ENCODE data around the gene ROR1.

The ROR1 gene

GRCh38 chr1:64092851-64093371, 319.1 kb downstream of the ROR1 start:
- no peak overlapping the region for H3K9ac ChIP-seq
- H3K4me2 ChIP-seq (ENCODE audit: low read length) = no peak overlapping the region
- no peak for TF ChIP-seq CTCF (IDR thresholded peaks at IDR 0.05)
- H3K27me3 ChIP-seq (ENCODE audit: control insufficient read depth, insufficient read depth, low read length) = no peaks in the 10 kb centered on the region
- no peaks in the 10 kb centered on the region for H3K4me1 ChIP-seq
- no peak overlapping the region for H3K4me3 ChIP-seq (ENCODE audit: low read depth, low read length)
- H3K79me2 ChIP-seq = no peaks in the 10 kb centered on the region
- H3K36me3 ChIP-seq (ENCODE audit: control insufficient read depth, insufficient read depth, low read length) = no peaks in the 10 kb centered on the region
- no peaks in the 10 kb centered on the region for H3K9me3 ChIP-seq (ENCODE audit: control insufficient read depth, low read length)
- H3K27ac ChIP-seq = no peak overlapping the region
- no peak overlapping the region for H2AFZ ChIP-seq

- Histone ChIP-seq H3K9me3 (ENCODE audit: control insufficient read depth, low read length) (no peaks in the 10 kb centered on the region), H3K9ac (no peak overlapping the region), H3K27me3 (ENCODE audit: control insufficient read depth, insufficient read depth, low read length) (no peaks in the 10 kb centered on the region), H3K4me1 (no peaks in the 10 kb centered on the region), H3K27ac (no peak overlapping the region), H2AFZ (no peak overlapping the region), H3K4me2 (ENCODE audit: low read length) (no peak overlapping the region), H3K36me3 (ENCODE audit: control insufficient read depth, insufficient read depth, low read length) (no peaks in the 10 kb centered on the region), H3K4me3 (ENCODE audit: low read depth, low read length) (no peak overlapping the region), H3K79me2 (no peaks in the 10 kb centered on the region)
- no peak for TF ChIP-seq CTCF (IDR thresholded peaks at IDR 0.05)
Observed at GRCh38 chr1:64093941-64094340, 320.1 kb downstream of the ROR1 start.

GRCh38 chr1:64095832-64096231, 322.0 kb downstream of the ROR1 start:
- Histone ChIP-seq H3K27ac (no peak overlapping the region), H3K4me1 (peaks cover 3% of the 10 kb centered on the region), H2AFZ (no peak overlapping the region), H3K4me2 (ENCODE audit: low read length) (no peak overlapping the region), H3K27me3 (ENCODE audit: control insufficient read depth, insufficient read depth, low read length) (no peaks in the 10 kb centered on the region), H3K4me3 (ENCODE audit: low read depth, low read length) (no peak overlapping the region), H3K36me3 (ENCODE audit: control insufficient read depth, insufficient read depth, low read length) (no peaks in the 10 kb centered on the region), H3K79me2 (no peaks in the 10 kb centered on the region), H3K9me3 (ENCODE audit: control insufficient read depth, low read length) (no peaks in the 10 kb centered on the region), H3K9ac (no peak overlapping the region)
- no peak for TF ChIP-seq CTCF (IDR thresholded peaks at IDR 0.05)

- Histone ChIP-seq H2AFZ (no peak overlapping the region), H3K27me3 (ENCODE audit: control insufficient read depth, insufficient read depth, low read length) (no peaks in the 10 kb centered on the region), H3K9ac (no peak overlapping the region), H3K4me1 (peaks cover 3% of the 10 kb centered on the region), H3K9me3 (ENCODE audit: control insufficient read depth, low read length) (no peaks in the 10 kb centered on the region), H3K27ac (no peak overlapping the region), H3K79me2 (no peaks in the 10 kb centered on the region), H3K4me2 (ENCODE audit: low read length) (no peak overlapping the region), H3K36me3 (ENCODE audit: control insufficient read depth, insufficient read depth, low read length) (no peaks in the 10 kb centered on the region), H3K4me3 (ENCODE audit: low read depth, low read length) (no peak overlapping the region)
- TF ChIP-seq CTCF (IDR thresholded peaks at IDR 0.05) = no peak
Observed at GRCh38 chr1:64097859-64098258, 324.0 kb downstream of the ROR1 start.

- Histone ChIP-seq H3K4me2 (ENCODE audit: low read length) (no peak overlapping the region), H3K4me3 (ENCODE audit: low read depth, low read length) (no peak overlapping the region), H3K4me1 (peaks cover 3% of the 10 kb centered on the region), H2AFZ (no peak overlapping the region), H3K9me3 (ENCODE audit: control insufficient read depth, low read length) (no peaks in the 10 kb centered on the region), H3K9ac (no peak overlapping the region), H3K79me2 (no peaks in the 10 kb centered on the region), H3K27ac (no peak overlapping the region), H3K36me3 (ENCODE audit: control insufficient read depth, insufficient read depth, low read length) (no peaks in the 10 kb centered on the region), H3K27me3 (ENCODE audit: control insufficient read depth, insufficient read depth, low read length) (no peaks in the 10 kb centered on the region)
- no peak for TF ChIP-seq CTCF (IDR thresholded peaks at IDR 0.05)
Observed at GRCh38 chr1:64098436-64098835, 324.6 kb downstream of the ROR1 start.

Measured in parathyroid adenoma (tissue), 2 donors.